OCI-LY1 (cell line): Measurements from ENCODE around the gene SERBP1.

Experiments
- H2AFZ ChIP-seq: fragments of 200-600 bp; sonication (generic), shearing (Covaris generic); 2 replicates; pipeline ENCODE4 v1.6.0; 2014; ENCODE audit warnings: antibody characterized with exemption, mild to moderate bottlenecking, low read length
- H3F3A ChIP-seq: fragments of 200-600 bp; sonication (generic), shearing (Covaris generic); 2 replicates; pipeline ENCODE4 v1.6.0; 2014; ENCODE audit warnings: mild to moderate bottlenecking, antibody characterized with exemption, low read length, moderate library complexity; ENCODE audit not compliant: insufficient read depth
- H3K27ac ChIP-seq: fragments of 200-600 bp; sonication (generic); 2 replicates; pipeline ENCODE4 v1.5.1; 2014; ENCODE audit warnings: low read length, mixed run types, mild to moderate bottlenecking, low read depth; ENCODE audit not compliant: poor library complexity, severe bottlenecking
- H3K27me3 ChIP-seq: fragments of 200-600 bp; sonication (generic); 2 replicates; pipeline ENCODE4 v1.6.0; 2014; ENCODE audit warnings: antibody characterized with exemption, mild to moderate bottlenecking, low read length, moderate library complexity; ENCODE audit not compliant: insufficient read depth
- H3K36me3 ChIP-seq: fragments of 200-600 bp; sonication (generic); 2 replicates; pipeline ENCODE4 v1.6.1; 2014; ENCODE audit warnings: mild to moderate bottlenecking, antibody characterized with exemption, low read length, moderate library complexity, mixed read lengths; ENCODE audit not compliant: insufficient read depth
- H3K4me1 ChIP-seq: fragments of 200-600 bp; sonication (generic); 2 replicates; pipeline ENCODE4 v1.5.1; 2014; ENCODE audit warnings: mild to moderate bottlenecking, low read length, moderate library complexity; ENCODE audit not compliant: insufficient read depth, severe bottlenecking
- H3K4me2 ChIP-seq: fragments of 200-600 bp; sonication (generic), shearing (Covaris generic); 2 replicates; pipeline ENCODE4 v1.6.1; 2014; ENCODE audit warnings: low read length
- H3K4me3 ChIP-seq: fragments of 200-600 bp; sonication (generic); 2 replicates; pipeline ENCODE4 v1.5.1; 2014; ENCODE audit warnings: low read length, low read depth, mild to moderate bottlenecking, mixed read lengths; ENCODE audit not compliant: poor library complexity, severe bottlenecking
- H3K79me2 ChIP-seq: fragments of 200-600 bp; shearing (Covaris generic); 2 replicates; pipeline ENCODE4 v1.6.1; 2016; ENCODE audit warnings: mixed run types, low read length, mixed read lengths; ENCODE audit not compliant: insufficient read depth
- H3K9ac ChIP-seq: fragments of 200-600 bp; sonication (generic), shearing (Covaris generic); 2 replicates; pipeline ENCODE4 v1.6.1; 2014; ENCODE audit warnings: mild to moderate bottlenecking, low read length, mixed read lengths
- H3K9me2 ChIP-seq: fragments of 200-600 bp; sonication (generic), shearing (Covaris generic); 2 replicates; pipeline ENCODE4 v1.6.1; 2014; ENCODE audit warnings: low read depth, mild to moderate bottlenecking, low read length, mixed read lengths
- H3K9me3 ChIP-seq: fragments of 200-600 bp; shearing (Covaris generic); 2 replicates; pipeline ENCODE4 v1.6.1; 2014; ENCODE audit warnings: low read length, mixed read lengths
- H4K20me1 ChIP-seq: fragments of 200-600 bp; sonication (generic), shearing (Covaris generic); 2 replicates; pipeline ENCODE4 v1.6.0; 2016; ENCODE audit warnings: mild to moderate bottlenecking, low read length; ENCODE audit not compliant: insufficient read depth
- CTCF ChIP-seq: fragments of 200-600 bp; sonication (generic), shearing (Covaris generic); IDR thresholded peaks from 2 replicates; pipeline ENCODE4 v1.5.1; 2017; ENCODE audit warnings: mild to moderate bottlenecking, antibody characterized with exemption, low read length, moderate library complexity, mixed read lengths
- EZH2 ChIP-seq: fragments of 200-600 bp; sonication (generic), shearing (Covaris generic); IDR thresholded peaks from 2 replicates; pipeline ENCODE4 v1.8.0; 2017; ENCODE audit warnings: borderline replicate concordance, mixed run types, mild to moderate bottlenecking, antibody characterized with exemption, low read length, moderate library complexity, mixed read lengths

SERBP1 gene

GRCh38 chr1:67429011-67429527, 1.1 kb downstream of the SERBP1 start:
- H3K4me1 ChIP-seq: peaks cover 48% of the 10 kb centered on the region
- H3K9ac ChIP-seq: peak overlapping the region; percentile 96
- H2AFZ ChIP-seq: no peak overlapping the region
- no peak for TF ChIP-seq EZH2
- no peak for TF ChIP-seq CTCF
- no peaks in the 10 kb centered on the region for H3K9me3 ChIP-seq
- H3F3A ChIP-seq: no peaks in the 10 kb centered on the region
- peak overlapping the region; percentile 70 for H3K27ac ChIP-seq
- peaks cover 58% of the 10 kb centered on the region for H3K36me3 ChIP-seq
- peaks cover 61% of the 10 kb centered on the region for H3K79me2 ChIP-seq
- H3K4me2 ChIP-seq: peak overlapping the region; percentile 98
- no peaks in the 10 kb centered on the region for H3K9me2 ChIP-seq
- H4K20me1 ChIP-seq: 0 out of 2 replicates have a peak, but pooled peaks cover 5% of the 10 kb centered on the region
- no peaks in the 10 kb centered on the region for H3K27me3 ChIP-seq
- H3K4me3 ChIP-seq: peak overlapping the region; percentile 92

- H3K4me2 ChIP-seq: peak overlapping the region; percentile 98
- H2AFZ ChIP-seq: no peak overlapping the region
- TF ChIP-seq EZH2: no peak
- no peak for TF ChIP-seq CTCF
- H3K79me2 ChIP-seq: peaks cover 67% of the 10 kb centered on the region
- H3K9me3 ChIP-seq: no peaks in the 10 kb centered on the region
- no peaks in the 10 kb centered on the region for H3K9me2 ChIP-seq
- no peaks in the 10 kb centered on the region for H3F3A ChIP-seq
- H3K4me3 ChIP-seq: peak overlapping the region; percentile 92
- H3K27me3 ChIP-seq: no peaks in the 10 kb centered on the region
- peaks cover 70% of the 10 kb centered on the region for H3K36me3 ChIP-seq
- H4K20me1 ChIP-seq: peaks cover 5% of the 10 kb centered on the region; the same call in 1 of the 2 replicates
- H3K27ac ChIP-seq: no peak overlapping the region
- peak overlapping the region; percentile 96 for H3K9ac ChIP-seq
- H3K4me1 ChIP-seq: peaks cover 38% of the 10 kb centered on the region
Observed at GRCh38 chr1:67427947-67428346, 2.3 kb downstream of the SERBP1 start.

- Histone ChIP-seq H3K36me3 (peaks cover 74% of the 10 kb centered on the region), H3F3A (no peaks in the 10 kb centered on the region), H4K20me1 (peaks cover 5% of the 10 kb centered on the region; the same call in 1 of the 2 replicates), H3K9me3 (no peaks in the 10 kb centered on the region), H3K4me1 (peaks cover 33% of the 10 kb centered on the region), H2AFZ (no peak overlapping the region), H3K27me3 (no peaks in the 10 kb centered on the region), H3K9me2 (no peaks in the 10 kb centered on the region), H3K9ac (peak overlapping the region; percentile 96), H3K79me2 (peaks cover 67% of the 10 kb centered on the region), H3K4me3 (peak overlapping the region; percentile 92), H3K27ac (no peak overlapping the region), H3K4me2 (peak overlapping the region; percentile 98)
- TF ChIP-seq EZH2 (no peak), CTCF (no peak)
Observed at GRCh38 chr1:67427465-67427864, 2.7 kb downstream of the SERBP1 start.
